CD4-positive, alpha-beta memory T cell (primary cell): ENCODE data around the gene UBL7. TPM values are rescaled to one million over a fixed set of nuclear protein-coding genes. Genes with fewer than 3 reads are reported as not detected.

Experiments
- CTCF ChIA-PET: fragments of 350-600 bp; sonication (Branson Sonifier 250); formaldehyde crosslinking; loops from one replicate; lab custom pipeline; 2021; ENCODE audit warnings: inconsistent platforms; ENCODE audit not compliant: partially characterized antibody; lab: Charles Lee
- POLR2A ChIA-PET: fragments of 350-600 bp; sonication (Branson Sonifier 250); formaldehyde crosslinking; loops from one replicate; lab custom pipeline; 2021; ENCODE audit not compliant: partially characterized antibody; lab: Charles Lee
- DNase-seq, 5 donors: peaks; one replicate each; pipeline versions ENCODE4 v3.0.0 to v3.0.0-alpha.2; 2020 to 2022; ENCODE audit warnings: mixed read lengths in 1 of 5
- H3K27ac ChIP-seq: one replicate; pipeline ENCODE4 v1.7.0; 2013; ENCODE audit warnings: low read depth, low read length
- H3K27me3 ChIP-seq: 2 replicates; pipeline ENCODE4 v1.7.0; 2013; ENCODE audit warnings: mild to moderate bottlenecking, low read length, moderate library complexity; ENCODE audit not compliant: insufficient read depth
- H3K36me3 ChIP-seq: 2 replicates; pipeline ENCODE4 v1.7.0; 2013; ENCODE audit warnings: mild to moderate bottlenecking, low read length, moderate library complexity; ENCODE audit not compliant: insufficient read depth
- H3K4me1 ChIP-seq: 2 replicates; pipeline ENCODE4 v1.7.0; 2013; ENCODE audit warnings: mild to moderate bottlenecking, low read length, moderate library complexity; ENCODE audit not compliant: insufficient read depth
- H3K4me3 ChIP-seq, 2 donors: one replicate each; pipeline ENCODE4 v1.7.0; 2013; ENCODE audit warnings: low read length in 2 of 2, mild to moderate bottlenecking in 1 of 2
- H3K9me3 ChIP-seq, 2 donors: one replicate each; pipeline ENCODE4 v1.7.0; 2013; ENCODE audit warnings: low read length in 2 of 2, control low read depth in 1 of 2; ENCODE audit not compliant: control insufficient read depth in 1 of 2
- H3K27ac Mint-ChIP-seq, 7 donors: one replicate each; pipeline ENCODE4 v1.8.0; 2020 to 2021; ENCODE audit warnings: mixed read lengths in 7 of 7, mild to moderate bottlenecking in 6 of 7, inconsistent platforms in 3 of 7, moderate library complexity in 3 of 7
- H3K27me3 Mint-ChIP-seq, 2 donors: one replicate each; pipeline ENCODE4 v1.8.0; 2020 to 2021; ENCODE audit warnings: mixed read lengths in 2 of 2
- H3K36me3 Mint-ChIP-seq, 2 donors: one replicate each; pipeline ENCODE4 v1.8.0; 2020 to 2021; ENCODE audit warnings: mixed read lengths in 2 of 2, inconsistent platforms in 1 of 2, mild to moderate bottlenecking in 1 of 2
- H3K4me1 Mint-ChIP-seq, 4 donors: one replicate each; pipeline ENCODE4 v1.8.0; 2020 to 2021; ENCODE audit warnings: mixed read lengths in 4 of 4, mild to moderate bottlenecking in 1 of 4
- H3K4me3 Mint-ChIP-seq, 8 donors: one replicate each; pipeline ENCODE4 v1.8.0; 2020 to 2021; ENCODE audit warnings: mixed read lengths in 8 of 8, mild to moderate bottlenecking in 7 of 8, moderate library complexity in 6 of 8, inconsistent platforms in 3 of 8
- H3K9me3 Mint-ChIP-seq, 8 donors: one replicate each; pipeline ENCODE4 v1.8.0; 2020 to 2021; ENCODE audit warnings: mixed read lengths in 8 of 8, mild to moderate bottlenecking in 5 of 8, inconsistent platforms in 3 of 8, moderate library complexity in 1 of 8
- intact Hi-C: fragments of 100-400 bp; cut with micrococcal nuclease; formaldehyde crosslinking; loops from one replicate; pipeline ENCODE4 v1.15.1; 2023
- polyA plus RNA-seq, 2 donors: library from polyadenylated mRNA; unstranded; fragments of 300-500 nt; fragmentation: Illumina TruSeq; gene quantifications; one replicate each; pipeline ENCODE4 v1.2.3, GENCODE V29; 2021
- total RNA-seq, 2 experiments: library from RNA; stranded (reverse); gene quantifications; one replicate each; pipeline ENCODE4 v1.2.3, GENCODE V29; 2021

Gene UBL7
- total and polyA plus RNA-seq, 4 experiments from 2014 or later, result 36.4 to 96.5 (median 66.5) TPM

DNA sequence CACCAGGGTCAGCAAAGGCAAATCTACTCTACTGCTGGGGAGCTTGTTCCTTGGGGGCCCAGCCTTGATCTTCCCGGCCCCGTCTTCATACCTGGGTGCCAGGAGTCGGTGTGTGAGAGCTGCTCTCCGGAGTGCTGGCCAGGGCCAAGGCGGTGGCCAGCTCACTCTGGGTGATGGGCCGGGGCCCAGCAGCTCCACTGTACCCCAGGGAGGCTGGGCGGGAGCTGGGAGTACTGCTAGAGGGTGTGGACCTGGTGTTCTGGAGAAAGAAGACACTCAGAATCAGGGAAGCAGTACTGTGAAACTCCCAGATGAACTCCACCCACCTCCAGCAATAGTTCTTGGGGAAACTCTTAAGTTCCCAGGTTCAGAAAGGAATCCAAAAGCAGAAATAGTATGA lies 11.9 kb downstream of the UBL7 start:
- H3K27ac ChIP-seq, result no peak overlapping the region
- Mint-ChIP-seq H3K27me3 (no peaks in the 10 kb centered on the region), H3K4me1 (peaks cover 5 to 11% (median 7%) of the 10 kb centered on the region in 4 donors), H3K27ac (no peak overlapping the region), H3K4me3 (no peak overlapping the region), H3K36me3 (peaks cover 71 to 82% of the 10 kb centered on the region in 2 donors), H3K9me3 (peaks cover 0 to 3% (median 0%) of the 10 kb centered on the region in 8 donors)
- no peak for DNase-seq
- no peaks in the 10 kb centered on the region for H3K27me3 ChIP-seq
- peaks cover 79% of the 10 kb centered on the region for H3K36me3 ChIP-seq
- POLR2A ChIA-PET, result interaction anchor here (2.6 kb wide), 1 partner anchor 12 kb away, joined by 8 read pairs; the partner anchor contains the start of gene UBL7
- H3K4me1 ChIP-seq, result no peaks in the 10 kb centered on the region
- intact Hi-C loops, result no loop called here
- CTCF ChIA-PET, result interaction anchor here (0.9 to 26.0 kb wide), 3 partner anchors 9 to 70 kb away, joined by 3 to 550 read pairs (median 21); no protein-coding TSS in a partner anchor
- H3K4me3 ChIP-seq, result no peak overlapping the region
- no peaks in the 10 kb centered on the region for H3K9me3 ChIP-seq

DNA sequence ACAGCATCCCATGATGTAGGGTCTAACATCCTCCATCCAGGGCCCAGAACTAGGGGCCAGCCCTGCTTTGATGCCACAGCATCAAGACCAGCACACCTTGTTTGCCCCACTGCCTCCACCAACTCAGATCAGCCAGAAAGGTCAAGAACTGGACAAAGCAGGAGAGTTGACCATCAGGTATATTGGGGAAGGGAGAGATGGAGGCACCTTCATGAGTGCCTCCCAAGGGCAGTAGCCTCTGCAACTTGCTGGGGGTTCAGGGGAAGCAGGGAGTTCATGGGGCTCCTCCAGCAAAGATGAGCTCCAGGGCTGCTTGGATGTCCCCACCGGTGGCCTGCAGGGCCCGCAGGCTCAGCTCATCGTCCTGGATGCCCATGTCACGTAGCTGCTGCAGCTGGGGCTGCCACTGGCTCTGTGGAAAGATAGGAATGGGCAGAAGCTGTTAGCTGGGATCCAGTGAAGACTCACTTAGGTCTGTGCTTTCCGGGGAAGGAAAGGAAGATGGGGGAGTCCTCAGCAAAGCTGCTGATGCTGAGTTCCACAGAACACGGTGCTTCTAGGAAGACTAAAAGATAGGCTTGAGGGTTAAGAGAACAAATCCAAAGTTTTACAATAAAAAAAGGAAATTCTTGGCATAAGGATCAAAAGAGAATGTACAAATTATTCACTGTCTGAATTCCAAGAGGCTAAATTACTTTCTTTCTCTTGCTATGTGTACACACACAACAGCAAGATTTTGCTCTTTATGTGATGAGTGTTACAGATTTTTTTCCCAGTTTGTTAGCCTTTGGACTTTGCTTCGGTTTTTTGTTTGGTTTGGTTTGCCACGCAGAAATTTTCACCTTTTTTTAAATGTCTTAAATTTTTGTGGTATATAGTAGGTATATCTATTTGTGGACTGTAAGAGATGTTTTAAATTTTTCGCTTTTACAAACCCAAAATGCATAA lies 14.9 kb downstream of the UBL7 start:
- POLR2A ChIA-PET, result no interaction called here
- no peak overlapping the region for H3K4me3 Mint-ChIP-seq
- H3K27ac ChIP-seq, result no peak overlapping the region
- H3K27ac Mint-ChIP-seq, result no peak overlapping the region
- peaks cover 0 to 2% (median 0%) of the 10 kb centered on the region in 8 donors for H3K9me3 Mint-ChIP-seq
- H3K4me1 Mint-ChIP-seq, result no peaks in the 10 kb centered on the region
- H3K27me3 Mint-ChIP-seq, result no peaks in the 10 kb centered on the region
- intact Hi-C loops, result no loop called here
- H3K36me3 ChIP-seq, result peaks cover 62% of the 10 kb centered on the region
- H3K27me3 ChIP-seq, result no peaks in the 10 kb centered on the region
- no peaks in the 10 kb centered on the region for H3K9me3 ChIP-seq
- CTCF ChIA-PET, result interaction anchor here (0.9 to 26.0 kb wide), 2 partner anchors 10 to 67 kb away, joined by 3 to 550 read pairs; no protein-coding TSS in a partner anchor
- no peak overlapping the region for H3K4me3 ChIP-seq
- peaks cover 48 to 60% of the 10 kb centered on the region in 2 donors for H3K36me3 Mint-ChIP-seq
- no peaks in the 10 kb centered on the region for H3K4me1 ChIP-seq
- no peak for DNase-seq

DNA sequence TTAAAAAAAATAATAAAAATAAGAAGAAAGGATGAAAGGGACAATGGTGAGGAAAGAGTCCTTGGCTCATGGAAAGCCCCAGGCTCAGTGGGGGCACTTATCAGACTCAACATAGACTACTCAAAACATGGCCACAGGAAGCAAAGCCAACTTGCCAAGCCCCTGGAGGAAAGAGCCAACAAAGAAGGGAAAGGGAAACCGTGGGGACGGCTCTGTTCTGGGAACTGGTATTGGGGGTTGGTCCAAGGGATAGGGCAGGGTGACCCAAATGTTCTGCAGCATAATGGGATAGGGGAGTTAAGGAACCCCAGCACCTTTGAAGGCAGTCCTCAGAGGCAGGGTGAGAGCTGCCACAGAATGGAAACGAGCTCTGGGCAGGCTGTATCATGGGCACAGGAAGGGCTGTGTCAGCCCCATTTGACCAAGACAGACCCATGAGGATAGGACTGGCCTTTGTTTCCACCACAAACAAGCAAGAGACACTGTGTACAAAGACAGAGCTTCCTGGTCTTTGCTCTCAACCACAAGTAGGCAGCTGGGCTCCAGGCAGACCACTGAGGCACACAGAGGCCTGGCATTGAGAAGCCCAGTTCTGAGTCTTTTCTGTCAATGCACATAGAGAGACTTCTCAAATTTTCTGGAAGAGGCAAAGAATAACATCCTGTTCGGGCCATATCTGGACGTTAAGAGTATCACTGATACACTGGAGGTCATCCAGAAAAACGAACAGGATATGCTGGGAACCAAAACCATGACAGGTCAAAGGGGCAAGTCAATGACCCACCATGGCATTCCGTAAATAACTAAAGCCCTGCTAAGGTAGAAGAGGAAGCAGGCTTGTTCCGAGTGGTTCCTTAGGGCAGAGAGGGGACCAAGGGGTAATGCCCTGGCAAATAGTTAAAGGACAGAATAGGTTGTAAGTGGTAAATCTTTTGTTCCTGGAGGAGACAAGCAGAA lies 16.6 kb downstream of the UBL7 start:
- Mint-ChIP-seq H3K4me1 (no peaks in the 10 kb centered on the region), H3K9me3 (peaks cover 0 to 2% (median 0%) of the 10 kb centered on the region in 8 donors), H3K4me3 (no peak overlapping the region), H3K36me3 (peaks cover 33 to 44% of the 10 kb centered on the region in 2 donors), H3K27me3 (no peaks in the 10 kb centered on the region), H3K27ac (peak overlapping the region in 2 of 7 donors; percentile 12 to 13)
- H3K27me3 ChIP-seq, result no peaks in the 10 kb centered on the region
- ChIA-PET POLR2A (no interaction called here), CTCF (interaction anchor here (26.0 kb wide), 1 partner anchor 65 kb away, joined by 550 read pairs; no protein-coding TSS in a partner anchor)
- peaks cover 46% of the 10 kb centered on the region for H3K36me3 ChIP-seq
- no peaks in the 10 kb centered on the region for H3K9me3 ChIP-seq
- no peak overlapping the region for H3K4me3 ChIP-seq
- DNase-seq, result no peak
- H3K4me1 ChIP-seq, result no peaks in the 10 kb centered on the region
- intact Hi-C loops, result no loop called here
- no peak overlapping the region for H3K27ac ChIP-seq

DNA sequence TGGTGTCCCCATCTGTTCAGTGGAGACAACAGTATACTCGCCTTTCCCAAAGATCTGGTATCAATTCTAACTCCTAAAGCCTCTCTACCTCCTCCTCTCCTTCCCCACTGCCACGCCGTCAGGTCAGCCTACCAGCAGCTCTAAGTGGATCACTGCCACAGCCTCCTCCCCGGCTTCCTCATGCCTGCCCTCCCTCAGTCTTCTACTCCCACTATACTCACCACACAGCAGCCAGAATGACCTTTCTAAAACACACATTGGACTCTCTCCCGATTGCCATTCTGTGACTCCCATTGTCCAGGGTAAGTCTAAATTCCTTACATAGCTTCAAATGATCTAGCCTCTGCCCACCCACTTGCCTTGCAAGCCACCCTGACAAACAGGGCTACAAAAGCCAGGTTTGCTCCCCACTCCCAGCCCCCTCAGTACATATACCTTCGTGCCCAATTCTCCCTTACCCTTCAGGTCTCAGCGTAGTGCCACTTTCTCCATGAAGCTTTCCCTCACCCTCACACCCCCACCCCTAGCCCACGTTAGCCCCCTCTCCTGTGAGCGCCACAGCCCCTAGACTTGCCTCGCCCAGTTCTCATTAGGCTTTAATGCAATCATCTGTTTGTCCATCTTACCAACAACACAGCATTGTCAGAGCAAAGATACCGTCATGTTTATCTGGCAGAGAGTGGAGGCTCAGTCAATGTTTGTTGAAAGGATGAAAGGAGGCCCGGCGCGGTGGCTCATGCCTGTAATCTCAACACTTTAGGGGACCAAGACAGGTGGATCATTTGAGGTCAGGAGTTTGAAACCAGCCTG lies 17.7 kb downstream of the UBL7 start:
- DNase-seq, result no peak
- ChIA-PET POLR2A (no interaction called here), CTCF (interaction anchor here (1.0 to 26.0 kb wide), 3 partner anchors 11 to 64 kb away, joined by 3 to 550 read pairs (median 3); no protein-coding TSS in a partner anchor)
- Mint-ChIP-seq H3K27ac (peak overlapping the region in 4 of 7 donors; percentile 3 to 79 (median 30)), H3K4me1 (no peaks in the 10 kb centered on the region), H3K9me3 (peaks cover 0 to 2% (median 0%) of the 10 kb centered on the region in 8 donors), H3K4me3 (no peak overlapping the region), H3K36me3 (peaks cover 29 to 34% of the 10 kb centered on the region in 2 donors), H3K27me3 (no peaks in the 10 kb centered on the region)
- Histone ChIP-seq H3K36me3 (peaks cover 35% of the 10 kb centered on the region), H3K27me3 (no peaks in the 10 kb centered on the region), H3K4me3 (no peak overlapping the region), H3K4me1 (no peaks in the 10 kb centered on the region), H3K27ac (no peak overlapping the region), H3K9me3 (no peaks in the 10 kb centered on the region)
- intact Hi-C loops, result no loop called here

DNA sequence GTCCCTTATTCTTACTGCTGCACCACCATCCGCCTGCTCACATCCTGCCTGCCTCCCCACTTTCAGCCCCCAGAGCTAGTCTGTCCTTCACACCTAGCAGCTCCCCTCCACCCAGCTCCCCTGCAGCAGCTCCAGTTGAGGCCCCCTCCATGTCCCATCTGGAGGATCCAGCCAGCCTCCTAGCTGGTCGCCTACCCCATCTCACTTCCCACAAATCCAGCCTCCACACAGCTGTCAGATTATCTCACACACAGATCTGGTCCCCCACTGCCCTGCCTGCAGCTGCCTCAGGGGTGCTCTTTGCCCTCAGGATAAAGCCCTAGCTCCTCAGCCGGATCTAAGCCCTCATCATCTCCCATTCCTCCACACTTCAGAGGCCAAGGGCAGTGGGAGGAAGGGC lies 18.4 kb downstream of the UBL7 start:
- ChIA-PET CTCF (interaction anchor here (0.8 to 26.0 kb wide), 4 partner anchors 9 to 64 kb away, joined by 3 to 550 read pairs (median 3); no protein-coding TSS in a partner anchor), POLR2A (no interaction called here)
- Histone ChIP-seq H3K9me3 (no peaks in the 10 kb centered on the region), H3K4me1 (no peaks in the 10 kb centered on the region), H3K36me3 (peaks cover 28% of the 10 kb centered on the region), H3K4me3 (no peak overlapping the region), H3K27me3 (no peaks in the 10 kb centered on the region), H3K27ac (no peak overlapping the region)
- DNase-seq, result no peak
- H3K9me3 Mint-ChIP-seq, result peaks cover 0 to 2% (median 0%) of the 10 kb centered on the region in 8 donors
- peaks cover 22 to 27% of the 10 kb centered on the region in 2 donors for H3K36me3 Mint-ChIP-seq
- intact Hi-C loops, result no loop called here
- no peaks in the 10 kb centered on the region for H3K4me1 Mint-ChIP-seq
- peak overlapping the region in 3 of 7 donors; percentile 10 to 23 (median 16) for H3K27ac Mint-ChIP-seq
- H3K4me3 Mint-ChIP-seq, result no peak overlapping the region
- H3K27me3 Mint-ChIP-seq, result no peaks in the 10 kb centered on the region

DNA sequence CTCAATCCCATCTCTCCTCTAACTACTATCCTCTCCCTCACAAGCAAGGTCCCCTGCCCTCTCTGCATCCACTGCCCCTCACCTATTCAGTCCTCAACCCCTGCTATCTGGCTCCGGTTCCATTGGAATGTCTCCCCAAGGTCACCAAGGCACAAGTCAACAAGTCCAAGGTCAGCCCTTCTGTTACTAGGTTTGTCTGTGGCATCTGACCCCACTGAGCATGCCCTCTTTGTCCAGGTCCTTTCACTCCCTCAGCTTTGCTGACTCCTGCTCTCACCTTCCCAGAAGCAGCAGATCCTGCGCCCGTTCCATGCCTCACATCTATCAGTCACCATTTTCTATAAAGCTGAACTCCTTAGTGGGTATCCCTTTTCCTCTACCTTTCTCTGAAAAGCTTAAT lies 18.9 kb downstream of the UBL7 start:
- Mint-ChIP-seq H3K9me3 (peaks cover 0 to 2% (median 0%) of the 10 kb centered on the region in 8 donors), H3K27me3 (no peaks in the 10 kb centered on the region), H3K4me1 (no peaks in the 10 kb centered on the region), H3K27ac (peak overlapping the region in 2 of 7 donors; percentile 5 to 23), H3K4me3 (peak overlapping the region in 1 of 8 donors; percentile 7), H3K36me3 (peaks cover 20 to 24% of the 10 kb centered on the region in 2 donors)
- H3K36me3 ChIP-seq, result peaks cover 22% of the 10 kb centered on the region
- intact Hi-C loops, result no loop called here
- no peak for DNase-seq
- H3K4me3 ChIP-seq, result no peak overlapping the region
- H3K27me3 ChIP-seq, result no peaks in the 10 kb centered on the region
- ChIA-PET POLR2A (no interaction called here), CTCF (interaction anchor here (0.8 to 26.0 kb wide), 4 partner anchors 9 to 63 kb away, joined by 3 to 550 read pairs (median 3); no protein-coding TSS in a partner anchor)
- H3K4me1 ChIP-seq, result no peaks in the 10 kb centered on the region
- no peak overlapping the region for H3K27ac ChIP-seq
- H3K9me3 ChIP-seq, result no peaks in the 10 kb centered on the region
